ENCODE measurements around the gene EPX.
A peak's percentile ranks its signal among the peaks of the same experiment; 100 is the strongest.

EPX gene

DNA sequence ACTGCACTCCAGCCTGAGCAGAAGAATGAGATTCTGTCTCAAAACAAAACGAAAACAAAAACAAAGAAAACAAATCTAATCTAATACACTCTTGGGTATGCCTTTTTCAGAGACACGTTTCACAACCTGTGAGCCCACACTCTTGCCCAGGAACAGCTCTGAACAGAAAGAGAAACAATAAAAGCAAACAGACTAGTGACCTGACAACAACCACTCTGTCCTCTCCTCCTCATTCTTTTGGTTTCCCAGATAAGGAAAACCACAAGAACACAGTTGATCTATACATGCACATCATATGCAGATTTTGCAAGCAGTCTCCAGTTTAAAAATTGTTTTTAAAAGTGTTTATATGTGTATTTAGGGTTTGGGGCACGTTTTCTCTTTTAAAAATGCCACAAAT, 25.2 kb downstream of the EPX start:
- TF ChIP-seq, protein P1, sequence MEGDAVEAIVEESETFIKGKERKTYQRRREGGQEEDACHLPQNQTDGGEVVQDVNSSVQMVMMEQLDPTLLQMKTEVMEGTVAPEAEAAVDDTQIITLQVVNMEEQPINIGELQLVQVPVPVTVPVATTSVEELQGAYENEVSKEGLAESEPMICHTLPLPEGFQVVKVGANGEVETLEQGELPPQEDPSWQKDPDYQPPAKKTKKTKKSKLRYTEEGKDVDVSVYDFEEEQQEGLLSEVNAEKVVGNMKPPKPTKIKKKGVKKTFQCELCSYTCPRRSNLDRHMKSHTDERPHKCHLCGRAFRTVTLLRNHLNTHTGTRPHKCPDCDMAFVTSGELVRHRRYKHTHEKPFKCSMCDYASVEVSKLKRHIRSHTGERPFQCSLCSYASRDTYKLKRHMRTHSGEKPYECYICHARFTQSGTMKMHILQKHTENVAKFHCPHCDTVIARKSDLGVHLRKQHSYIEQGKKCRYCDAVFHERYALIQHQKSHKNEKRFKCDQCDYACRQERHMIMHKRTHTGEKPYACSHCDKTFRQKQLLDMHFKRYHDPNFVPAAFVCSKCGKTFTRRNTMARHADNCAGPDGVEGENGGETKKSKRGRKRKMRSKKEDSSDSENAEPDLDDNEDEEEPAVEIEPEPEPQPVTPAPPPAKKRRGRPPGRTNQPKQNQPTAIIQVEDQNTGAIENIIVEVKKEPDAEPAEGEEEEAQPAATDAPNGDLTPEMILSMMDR (IDR thresholded peaks at IDR 0.05) = no peak

DNA sequence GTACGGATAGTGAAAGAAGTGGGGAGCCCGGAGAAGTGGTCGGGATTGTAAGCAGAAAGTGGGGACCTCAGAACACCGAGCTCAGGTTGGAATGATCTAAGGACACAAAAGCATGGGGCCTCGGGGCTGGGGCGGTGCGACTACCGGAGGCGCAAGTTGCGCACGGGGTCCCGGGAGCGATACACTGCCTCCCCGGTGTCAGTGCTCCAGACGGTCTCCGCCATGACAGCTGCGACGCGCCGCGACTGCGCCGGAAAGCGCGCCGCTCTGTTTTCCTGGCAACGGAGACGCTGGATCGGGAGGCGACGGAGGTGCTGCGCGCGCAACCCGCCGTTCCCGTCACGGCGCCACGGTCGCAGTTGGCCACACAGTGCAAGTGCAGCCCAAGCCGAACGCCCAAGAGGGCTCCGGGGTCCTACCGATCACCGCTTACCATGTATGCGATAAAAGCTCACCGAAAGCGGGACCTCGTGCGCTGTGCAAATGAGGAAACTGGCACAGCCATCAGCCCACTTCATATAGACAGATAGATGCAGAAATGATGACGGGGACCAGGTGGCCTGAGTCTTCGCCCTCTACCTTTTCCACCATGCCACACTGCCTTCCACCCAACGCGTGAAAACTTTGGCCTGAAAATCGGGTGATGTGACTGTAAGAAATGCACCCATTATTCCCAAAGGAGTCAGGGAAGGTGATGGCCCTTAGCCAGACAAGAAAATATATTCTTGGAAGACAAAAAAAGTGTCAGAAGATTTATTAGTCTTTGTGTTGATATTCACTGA, 26.7 kb downstream of the EPX start, which contains the start of gene MKS1:
MKS1 (minus strand) TSS at position 249 of the 782 bp plus-strand sequence; CDS start at position 224, 25 bp downstream.
- TF ChIP-seq, protein P1 (IDR thresholded peaks at IDR 0.05) = peak; percentile 52

DNA sequence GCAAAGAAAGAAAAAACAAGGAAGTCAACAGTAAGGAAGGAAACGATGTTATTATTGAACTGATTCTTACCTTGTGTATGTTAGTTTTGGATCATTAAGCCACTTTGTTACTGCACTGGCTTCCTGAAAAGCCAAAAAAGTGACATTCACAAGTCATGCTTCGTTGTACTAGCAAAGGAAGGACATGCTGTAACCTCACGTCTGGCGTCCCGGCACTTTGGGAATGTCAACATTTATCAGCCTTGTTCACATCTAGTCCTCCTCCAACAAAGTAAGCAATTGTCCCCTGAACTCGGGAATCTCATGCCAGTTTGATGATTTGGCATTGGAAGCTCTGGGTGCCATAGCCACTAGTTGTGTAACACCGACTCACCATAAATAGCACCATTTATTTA, 27.3 kb downstream of the EPX start:
- TF ChIP-seq, protein P1 (IDR thresholded peaks at IDR 0.05) = no peak

DNA sequence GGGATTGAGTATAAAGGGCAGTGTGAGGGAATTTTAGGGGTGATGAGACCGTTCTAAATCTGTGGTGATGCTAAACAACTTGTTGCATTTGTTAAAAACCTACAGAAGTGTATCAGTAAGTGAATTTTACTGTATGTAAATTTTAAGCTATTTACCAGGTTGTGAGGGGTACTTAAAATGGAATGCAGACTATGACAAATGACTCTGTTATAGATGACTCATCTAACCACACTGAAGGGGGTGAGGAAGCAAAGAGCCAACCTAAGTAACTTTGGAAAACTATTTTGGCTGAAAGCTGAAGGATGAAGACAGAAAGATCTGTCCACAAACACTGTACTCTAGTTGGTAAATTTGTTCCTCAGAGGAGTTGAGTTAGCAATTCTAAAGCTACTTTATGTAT, 31.8 kb downstream of the EPX start:
- TF ChIP-seq, protein P1 (IDR thresholded peaks at IDR 0.05) = no peak

DNA sequence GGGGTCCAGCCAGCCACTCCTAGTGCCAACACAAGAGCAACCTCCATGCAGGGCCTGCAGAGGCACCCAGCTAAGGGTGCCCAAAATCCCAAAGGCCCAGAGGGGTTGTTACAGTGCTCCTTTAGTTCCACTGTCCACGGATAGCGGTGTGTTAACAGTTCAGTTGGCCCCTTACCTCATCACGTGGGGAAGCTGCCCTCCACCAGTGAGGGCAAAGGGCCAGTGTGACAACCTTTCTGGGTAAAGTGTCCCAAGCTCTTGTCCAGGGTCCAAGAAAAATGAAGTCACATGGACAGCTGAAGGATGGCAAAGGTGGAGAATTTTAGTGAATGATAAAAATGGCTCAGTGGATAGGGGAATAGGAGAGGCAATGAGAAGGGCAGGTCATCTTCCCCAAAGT, 35.2 kb downstream of the EPX start:
- TF ChIP-seq, protein P1 (IDR thresholded peaks at IDR 0.05) = no peak

DNA sequence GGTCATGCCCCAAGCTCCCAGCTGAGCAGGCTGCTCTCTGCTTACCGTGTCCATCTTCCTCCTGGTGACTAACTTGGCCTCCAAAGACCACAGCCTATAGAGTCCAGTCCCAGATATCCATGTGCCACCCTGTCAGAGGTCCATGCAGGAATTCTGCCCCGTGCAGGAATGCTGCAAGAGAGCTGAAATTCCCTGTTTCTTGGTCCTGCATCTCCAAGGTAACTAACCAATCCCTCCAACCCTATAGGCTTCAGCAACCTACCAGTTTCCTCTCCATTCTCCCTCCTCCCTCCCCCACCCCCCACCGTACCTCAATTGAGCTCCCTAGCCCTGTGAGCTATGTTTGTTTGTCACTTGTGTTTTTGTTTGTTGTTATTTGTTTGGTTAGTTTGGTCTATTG, 36.2 kb downstream of the EPX start:
- TF ChIP-seq, protein P1 (IDR thresholded peaks at IDR 0.05) = no peak

DNA sequence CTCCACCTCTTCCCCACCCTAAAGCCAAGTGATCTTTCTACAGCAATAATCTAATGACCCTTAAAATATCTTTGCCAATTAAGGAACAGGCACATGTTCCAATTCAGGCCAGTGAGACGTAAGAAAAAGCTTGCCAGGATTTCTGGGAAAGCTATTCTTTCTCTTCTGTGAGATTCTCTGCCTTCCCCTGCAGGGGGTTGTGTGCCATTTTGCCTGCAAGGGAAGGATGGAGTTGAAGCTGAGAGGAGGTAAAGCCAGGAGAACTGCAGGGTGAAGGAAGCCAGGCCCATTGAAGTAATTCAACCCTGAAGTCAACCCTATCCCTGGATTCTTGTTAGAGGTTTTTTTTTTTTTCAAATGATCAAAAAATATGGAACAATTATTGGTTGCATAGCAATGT, 36.9 kb downstream of the EPX start:
- TF ChIP-seq, protein P1 (IDR thresholded peaks at IDR 0.05) = no peak
